PC-3 (cell line): ENCODE results near the gene TMEM273. TPM values are rescaled to one million over a fixed set of nuclear protein-coding genes. Genes with fewer than 3 reads are reported as not detected.

ENCODE experiments used
- ATAC-seq: fragments of 200-7000 bp; cut with Tn5 transposase; 2 replicates; pipeline ENCODE4 v1.9.1; 2020; ENCODE audit warnings: mild to moderate bottlenecking, moderate library complexity
- BruUV-seq: library from RNA; stranded (reverse); fragments of 400-500 nt; replicated peaks from 2 replicates; lab custom pipeline; 2021; lab: Mats Ljungman, UMichigan
- CTCF ChIA-PET: fragments of 300-600 bp; sonication (Branson Sonifier 250); formaldehyde crosslinking; loops from one replicate; lab custom pipeline; 2022; ENCODE audit warnings: antibody characterized with exemption; lab: Charles Lee
- POLR2A ChIA-PET: fragments of 300-600 bp; sonication (Branson Sonifier 250); formaldehyde crosslinking; loops from one replicate; lab custom pipeline; 2022; ENCODE audit warnings: antibody characterized with exemption; ENCODE audit not compliant: unreplicated experiment; lab: Charles Lee
- DNase-seq: peaks from one replicate; pipeline ENCODE4 v3.0.0-alpha.2; 2015
- H2AFZ ChIP-seq: fragments of 300-600 bp; sonication (generic); 2 replicates; pipeline ENCODE4 v1.6.0; 2016; ENCODE audit warnings: antibody characterized with exemption, low read length
- H3F3A ChIP-seq: fragments of 300-600 bp; sonication (generic); one replicate; pipeline ENCODE4 v1.6.0; 2017; ENCODE audit warnings: antibody characterized with exemption, low read length, control low read depth, mild to moderate bottlenecking; ENCODE audit not compliant: unreplicated experiment
- H3K27ac ChIP-seq: fragments of 300-600 bp; sonication (generic); 2 replicates; pipeline ENCODE4 v1.5.1; 2016; ENCODE audit warnings: mild to moderate bottlenecking, low read length
- H3K27me3 ChIP-seq: fragments of 300-600 bp; sonication (generic); 2 replicates; pipeline ENCODE4 v1.6.1; 2016; ENCODE audit warnings: low read length, mixed read lengths
- H3K36me3 ChIP-seq: fragments of 300-600 bp; sonication (generic); 2 replicates; pipeline ENCODE4 v1.6.1; 2016; ENCODE audit warnings: low read depth, mixed run types, low read length, mixed read lengths
- H3K4me1 ChIP-seq: fragments of 300-600 bp; sonication (generic); 2 replicates; pipeline ENCODE4 v1.5.1; 2016; ENCODE audit warnings: low read length; ENCODE audit not compliant: insufficient read depth
- H3K4me2 ChIP-seq: fragments of 300-600 bp; sonication (generic); 2 replicates; pipeline ENCODE4 v1.6.0; 2016; ENCODE audit warnings: low read length
- H3K4me3 ChIP-seq: fragments of 300-600 bp; sonication (generic); 2 replicates; pipeline ENCODE4 v1.5.1; 2016; ENCODE audit warnings: mild to moderate bottlenecking, low read length, mixed read lengths
- H3K79me2 ChIP-seq: fragments of 300-600 bp; sonication (generic); 2 replicates; pipeline ENCODE4 v1.6.1; 2017; ENCODE audit warnings: low read length, mixed read lengths
- H3K9ac ChIP-seq: fragments of 300-600 bp; sonication (generic); 2 replicates; pipeline ENCODE4 v1.6.0; 2016; ENCODE audit warnings: mild to moderate bottlenecking, low read length
- H3K9me2 ChIP-seq: fragments of 300-600 bp; sonication (generic); replicated peaks from 2 replicates; pipeline ENCODE4 v1.6.1; 2016; ENCODE audit warnings: mixed run types, low read length, mixed read lengths
- H3K9me3 ChIP-seq: fragments of 300-600 bp; sonication (generic); 2 replicates; pipeline ENCODE4 v1.6.1; 2016; ENCODE audit warnings: low read length, mixed read lengths
- H4K20me1 ChIP-seq: fragments of 300-600 bp; sonication (generic); 2 replicates; pipeline ENCODE4 v1.6.1; 2016; ENCODE audit warnings: low read length, mixed read lengths
- EZH2 ChIP-seq: fragments of 300-600 bp; sonication (generic); IDR thresholded peaks from one replicate; pipeline ENCODE4 v1.6.1; 2017; ENCODE audit warnings: antibody characterized with exemption, mild to moderate bottlenecking, low read length; ENCODE audit not compliant: unreplicated experiment
- EZH2phosphoT487 ChIP-seq: fragments of 300-600 bp; sonication (generic); IDR thresholded peaks from 2 replicates; pipeline ENCODE4 v1.6.1; 2018; ENCODE audit warnings: mild to moderate bottlenecking, antibody characterized with exemption, low read length, borderline replicate concordance
- intact Hi-C: fragments of 100-400 bp; cut with micrococcal nuclease; formaldehyde crosslinking; loops from 2 replicates; pipeline ENCODE4 v1.9.0; 2023
- total RNA-seq: library from RNA; depleted of rRNA; stranded (reverse); fragments of >200 nt; gene quantifications from 2 replicates; pipeline ENCODE4 v1.2.3, GENCODE V29; 2014
- TF ChIP-seq, protein P1 (sequence below): fragments of 300-600 bp; sonication (generic); conservative IDR thresholded peaks from 2 replicates; pipeline ENCODE4 v1.5.1; 2017; ENCODE audit warnings: antibody characterized with exemption, low read depth, mild to moderate bottlenecking, low read length

The TMEM273 gene
- total RNA-seq, 1 experiment from 2014 or later, result not detected

DNA sequence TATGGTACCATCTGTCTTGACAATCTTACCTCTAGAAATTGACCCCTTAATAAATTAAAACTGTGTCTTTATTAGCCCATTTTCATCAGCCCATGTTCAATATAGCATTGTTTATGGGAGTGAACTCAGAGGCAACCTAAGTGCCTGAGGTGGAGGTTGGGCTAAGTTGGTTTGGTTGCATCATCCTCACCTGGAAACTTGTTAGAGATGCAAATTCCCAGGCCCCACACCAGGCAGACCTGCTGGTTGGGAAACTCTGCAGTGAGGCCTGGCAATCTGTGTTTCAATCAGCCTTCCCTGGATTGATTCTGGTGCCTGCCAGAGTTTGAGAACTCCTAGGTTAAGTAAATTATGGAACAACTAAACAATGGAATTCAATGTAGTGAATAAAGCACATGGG, 44.9 kb downstream of the TMEM273 start:
- Histone ChIP-seq H4K20me1 (no peaks in the 10 kb centered on the region), H3K9me2 (no peaks in the 10 kb centered on the region), H3K27ac (no peak overlapping the region), H3K36me3 (no peaks in the 10 kb centered on the region), H3K4me2 (no peak overlapping the region), H3K4me1 (peaks cover 20% of the 10 kb centered on the region), H3K27me3 (peaks cover 22% of the 10 kb centered on the region; the same call in 1 of the 2 replicates), H3K9me3 (no peaks in the 10 kb centered on the region), H3K9ac (no peak overlapping the region), H3F3A (no peaks in the 10 kb centered on the region), H3K4me3 (no peak overlapping the region), H2AFZ (no peak overlapping the region), H3K79me2 (no peaks in the 10 kb centered on the region)
- TF ChIP-seq EZH2 (no peak), EZH2phosphoT487 (no peak)
- TF ChIP-seq, protein P1, sequence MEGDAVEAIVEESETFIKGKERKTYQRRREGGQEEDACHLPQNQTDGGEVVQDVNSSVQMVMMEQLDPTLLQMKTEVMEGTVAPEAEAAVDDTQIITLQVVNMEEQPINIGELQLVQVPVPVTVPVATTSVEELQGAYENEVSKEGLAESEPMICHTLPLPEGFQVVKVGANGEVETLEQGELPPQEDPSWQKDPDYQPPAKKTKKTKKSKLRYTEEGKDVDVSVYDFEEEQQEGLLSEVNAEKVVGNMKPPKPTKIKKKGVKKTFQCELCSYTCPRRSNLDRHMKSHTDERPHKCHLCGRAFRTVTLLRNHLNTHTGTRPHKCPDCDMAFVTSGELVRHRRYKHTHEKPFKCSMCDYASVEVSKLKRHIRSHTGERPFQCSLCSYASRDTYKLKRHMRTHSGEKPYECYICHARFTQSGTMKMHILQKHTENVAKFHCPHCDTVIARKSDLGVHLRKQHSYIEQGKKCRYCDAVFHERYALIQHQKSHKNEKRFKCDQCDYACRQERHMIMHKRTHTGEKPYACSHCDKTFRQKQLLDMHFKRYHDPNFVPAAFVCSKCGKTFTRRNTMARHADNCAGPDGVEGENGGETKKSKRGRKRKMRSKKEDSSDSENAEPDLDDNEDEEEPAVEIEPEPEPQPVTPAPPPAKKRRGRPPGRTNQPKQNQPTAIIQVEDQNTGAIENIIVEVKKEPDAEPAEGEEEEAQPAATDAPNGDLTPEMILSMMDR, result no peak
- ChIA-PET POLR2A (no interaction called here), CTCF (interaction anchor here (0.5 kb wide), 1 partner anchor 487 kb away, joined by 7 read pairs; no protein-coding TSS in a partner anchor)
- intact Hi-C loops, result no loop called here
- BruUV-seq, result no TSS peak
- DNase-seq (no peak), ATAC-seq (no peak)

GRCh38 chr10:49141541-49142332, 46.5 kb downstream of the TMEM273 start:
- TF ChIP-seq EZH2phosphoT487, result no peak
- TF ChIP-seq, protein P1, result no peak
- TF ChIP-seq EZH2, result no peak
- no peak overlapping the region for H3K9ac ChIP-seq
- ChIA-PET CTCF (no interaction called here), POLR2A (no interaction called here)
- no peaks in the 10 kb centered on the region for H3K79me2 ChIP-seq
- H3K4me1 ChIP-seq, result peaks cover 20% of the 10 kb centered on the region
- intact Hi-C loops, result no loop called here
- H2AFZ ChIP-seq, result no peak overlapping the region
- no peak overlapping the region for H3K27ac ChIP-seq
- H3K27me3 ChIP-seq, result peaks cover 29% of the 10 kb centered on the region; the same call in 1 of the 2 replicates
- H3K9me2 ChIP-seq, result no peaks in the 10 kb centered on the region
- no peaks in the 10 kb centered on the region for H3K9me3 ChIP-seq
- ATAC-seq (no peak), DNase-seq (no peak)
- H3K36me3 ChIP-seq, result no peaks in the 10 kb centered on the region
- H3F3A ChIP-seq, result no peaks in the 10 kb centered on the region
- no peak overlapping the region for H3K4me3 ChIP-seq
- no peak overlapping the region for H3K4me2 ChIP-seq
- no peaks in the 10 kb centered on the region for H4K20me1 ChIP-seq
- BruUV-seq, result no TSS peak
